Measurements from ENCODE around the gene SPRR2A.
"Not testable (repeated sequence)": the region's sequence is repeated elsewhere in the genome, so short reads cannot be mapped to it uniquely, and the experiment has no call there.

Gene SPRR2A

DNA sequence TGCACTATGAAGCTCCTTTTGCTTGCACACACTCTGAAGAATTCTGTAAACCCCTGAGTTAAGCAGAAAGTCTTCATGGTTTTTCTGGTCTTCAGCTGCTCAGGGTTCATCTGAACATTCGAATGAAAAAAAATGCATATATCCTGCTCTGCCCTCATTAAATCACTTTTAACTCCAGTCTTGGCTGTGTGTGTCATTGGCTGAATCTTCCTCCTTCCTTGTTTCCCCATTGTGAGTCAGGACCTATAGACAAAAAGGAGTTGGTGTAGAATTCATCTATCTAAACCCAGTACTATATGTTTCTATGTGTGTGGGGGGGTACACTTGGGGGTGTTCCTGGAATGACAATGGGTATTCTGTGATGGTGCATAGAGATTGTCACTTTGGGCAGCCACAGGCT lies 32.9 kb downstream of the SPRR2A start:
- DNase-seq: no peak

DNA sequence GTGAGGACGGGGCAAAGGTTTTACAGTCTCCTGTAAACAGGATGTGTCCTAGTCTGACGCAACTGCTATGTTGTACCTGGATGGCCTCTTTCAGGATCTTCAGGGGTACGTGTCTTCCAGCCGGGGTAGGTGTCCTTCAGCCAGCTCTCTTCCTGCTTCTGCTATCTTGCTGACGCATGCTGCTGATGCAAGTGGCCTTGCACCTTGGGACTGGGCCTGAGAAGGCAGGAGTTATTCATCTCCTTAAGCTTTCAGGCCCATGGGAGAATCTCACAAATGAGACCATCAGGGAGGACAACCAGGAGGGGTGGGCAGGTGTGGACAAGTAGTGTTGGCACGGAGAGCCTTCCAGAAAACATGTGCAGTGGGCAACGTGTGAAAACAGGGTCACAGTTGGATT lies 34.2 kb downstream of the SPRR2A start:
- DNase-seq: no peak

DNA sequence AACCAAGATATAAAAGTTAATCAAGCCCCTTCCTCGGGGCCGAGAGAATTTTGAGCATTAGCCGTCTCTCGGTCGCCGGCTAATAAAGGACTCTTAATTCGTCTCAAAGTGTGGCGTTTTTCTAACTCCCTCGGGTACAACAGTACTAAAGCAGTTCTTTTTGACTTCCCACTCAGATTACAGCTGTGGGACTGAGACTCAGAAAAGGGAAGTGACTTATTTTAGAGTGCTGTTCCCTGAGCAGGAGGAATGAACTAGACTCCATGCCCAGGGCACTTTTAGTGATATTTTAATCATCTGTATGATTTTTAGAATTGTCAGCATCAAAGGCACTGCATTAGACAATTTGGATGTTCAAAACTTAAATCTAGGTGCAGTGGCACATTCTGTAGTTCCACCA lies 35.0 kb downstream of the SPRR2A start:
- not testable (repeated sequence) for DNase-seq

DNA sequence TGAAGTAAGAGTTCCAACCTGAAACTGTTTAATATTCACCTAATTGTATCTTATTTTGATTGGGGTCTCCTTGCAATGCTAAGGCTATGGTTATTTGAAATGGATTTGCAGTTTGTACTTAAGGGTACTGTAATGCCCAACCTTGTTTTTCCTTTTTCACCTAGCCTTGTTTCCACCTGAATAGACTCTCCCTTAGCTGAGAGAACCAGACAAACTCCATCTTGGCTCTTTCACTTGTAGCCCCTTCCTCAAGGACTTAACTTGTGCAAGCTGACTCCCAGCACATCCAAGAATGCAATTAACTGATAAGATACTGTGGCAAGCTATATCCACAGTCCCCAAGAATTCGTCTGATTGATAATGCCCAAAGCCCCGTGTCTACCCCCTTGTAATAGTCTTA lies 35.5 kb downstream of the SPRR2A start:
- not testable (repeated sequence) for DNase-seq

DNA sequence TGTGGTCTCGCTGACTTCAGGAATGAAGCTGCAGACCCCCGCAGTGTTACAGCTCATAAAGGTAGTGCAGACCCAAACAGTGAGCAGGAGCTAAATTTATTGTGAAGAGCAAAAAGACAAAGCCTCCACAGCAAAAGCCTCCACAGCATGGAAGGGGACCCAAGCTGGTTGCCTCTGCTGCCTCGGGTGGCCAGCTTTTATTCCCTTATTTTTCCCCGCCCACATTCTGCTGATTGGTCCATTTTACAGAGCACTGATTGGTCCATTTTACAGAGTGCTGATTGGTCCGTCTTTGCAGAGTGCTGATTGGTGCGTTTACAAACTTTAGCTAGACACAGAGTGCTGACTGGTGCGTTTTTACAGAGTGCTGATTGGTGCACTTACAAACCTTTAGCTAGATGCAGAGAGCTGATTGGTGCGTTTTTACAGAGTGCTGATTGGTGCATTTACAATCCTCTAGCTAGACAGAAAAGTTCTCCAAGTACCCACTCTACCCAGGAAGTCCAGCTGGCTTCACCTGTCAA lies 46.0 kb downstream of the SPRR2A start:
- not testable (repeated sequence) for DNase-seq

Data from hippocampal formation (tissue), 2 donors.